Right lobe of liver (tissue), 6 donors: ENCODE measurements around the gene GPC6. TPM values are rescaled to one million over a fixed set of nuclear protein-coding genes. Genes with fewer than 3 reads are reported as not detected.

Source experiments
- ATAC-seq, 4 donors: fragments of 200-7000 bp; cut with Tn5 transposase; one replicate each; pipeline ENCODE4 v1.9.1; 2020; ENCODE audit warnings: mild to moderate bottlenecking in 4 of 4, moderate library complexity in 4 of 4
- DNase-seq, 3 donors: peaks; one replicate each; pipeline ENCODE4 v3.0.0-alpha.2; 2020
- H3K27ac ChIP-seq, 3 donors: fragments of 200-600 bp; one replicate each; pipeline ENCODE4 v1.8.0; 2022
- H3K27me3 ChIP-seq, 2 donors: fragments of 200-600 bp; one replicate each; pipeline ENCODE4 v1.8.0; 2022
- H3K36me3 ChIP-seq, 4 donors: fragments of 200-600 bp; sonication (generic) in 1 of 4; one replicate each; pipeline versions ENCODE4 v1.5.1 to v1.8.0; 2017 to 2022; ENCODE audit warnings: control low read depth in 1 of 4
- H3K4me1 ChIP-seq, 4 donors: fragments of 200-600 bp; sonication (generic) in 1 of 4; one replicate each; pipeline versions ENCODE4 v1.5.1 to v1.8.0; 2017 to 2022; ENCODE audit warnings: control low read depth in 1 of 4
- H3K4me3 ChIP-seq, 3 donors: fragments of 200-600 bp; one replicate each; pipeline ENCODE4 v1.8.0; 2022
- H3K9me3 ChIP-seq, 4 donors: fragments of 200-600 bp; sonication (generic) in 1 of 4; one replicate each; pipeline versions ENCODE4 v1.5.1 to v1.8.0; 2017 to 2022; ENCODE audit warnings: control low read depth in 1 of 4
- CTCF ChIP-seq, 4 donors: fragments of 200-600 bp in 3 of 4; fragments of 450-650 bp in 1 of 4; IDR thresholded peaks; one replicate each; pipeline versions ENCODE4 v1.5.1 to v1.8.0; 2016 to 2022; ENCODE audit warnings: antibody characterized with exemption in 4 of 4, mild to moderate bottlenecking in 2 of 4
- POLR2A ChIP-seq: fragments of 450-650 bp; IDR thresholded peaks from one replicate; pipeline ENCODE4 v1.6.1; 2017; ENCODE audit warnings: antibody characterized with exemption, mild to moderate bottlenecking
- WGBS: methylation state at CpG from one replicate; pipeline ENCODE4 v1.1.6; 2018; ENCODE audit warnings: low coverage, low lambda C conversion rate; ENCODE audit not compliant: insufficient coverage; ENCODE audit errors: missing lambda C conversion rate; 5-methylcytosine and 5-hydroxymethylcytosine counted together
- intact Hi-C, 2 donors: fragments of 100-400 bp; cut with DNase I; formaldehyde crosslinking; loops; one replicate each; pipeline versions ENCODE4 v1.11.2 to v1.14.1; 2022
- total RNA-seq, 6 experiments: library from RNA; depleted of rRNA in 2 of 6; stranded (reverse); fragments of >200 nt in 2 of 6; fragmentation: NEBNext Ultra II Directional in 3 of 6; extraction: Animal tissue kit (Norgen Biotek cat#: 25700) in 3 of 6; gene quantifications; one replicate each; pipeline versions ENCODE4 v1.1.0 to v1.2.4, GENCODE V29; 2016 to 2023
- donor health status: DM: no; HTN: yes; CAD: no.
- donor health status: DM: no; HTN: no; CAD: no.
- donor health status: DM: no; HTN: no; CAD: no.
- donor health status: DM: no; HTN: yes; CAD: no.
- donor health status: DM: no; HTN: yes; CAD: no.

GPC6 gene
- total RNA-seq, 6 experiments from 2014 or later, result 18.6 to 30.1 (median 20.2) TPM

DNA sequence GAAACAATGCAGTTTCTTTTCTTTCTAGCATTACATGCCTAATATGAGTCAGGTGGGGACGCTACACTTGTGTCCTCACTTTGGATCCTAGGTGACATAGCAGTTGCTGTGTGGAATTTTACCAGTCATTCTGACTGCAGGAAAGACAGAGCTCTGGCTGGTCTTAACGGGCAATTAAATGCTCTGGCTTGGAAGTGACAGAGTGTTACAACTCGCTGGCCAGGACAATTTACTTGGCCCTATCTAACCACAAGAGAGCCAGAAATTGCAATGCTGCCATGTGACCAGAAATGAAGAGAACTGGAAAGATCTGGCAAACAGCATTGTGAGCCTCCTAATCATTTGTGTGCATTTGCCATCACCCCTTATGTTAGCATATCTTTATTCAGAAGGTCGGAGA, 901.8 kb downstream of the GPC6 start:
- DNase-seq, result peak in 2 of 3 donors; percentile 15 to 79
- peak; percentile 88 to 96 (median 94) for ATAC-seq
- no peaks in the 10 kb centered on the region for H3K9me3 ChIP-seq
- H3K36me3 ChIP-seq, result no peaks in the 10 kb centered on the region
- intact Hi-C loops, result no loop called here
- H3K4me3 ChIP-seq, result no peak overlapping the region
- no peak for TF ChIP-seq CTCF (IDR thresholded peaks at IDR 0.05)
- TF ChIP-seq POLR2A, result no peak
- no peaks in the 10 kb centered on the region for H3K27me3 ChIP-seq
- peaks cover 0 to 20% (median 4%) of the 10 kb centered on the region in 4 donors for H3K4me1 ChIP-seq
- peak overlapping the region in 2 of 3 donors; percentile 5 to 59 for H3K27ac ChIP-seq
- 18% methylated on average over 4 of the region's 4 CpGs for WGBS

- Histone ChIP-seq H3K9me3 (no peaks in the 10 kb centered on the region), H3K27ac (no peak overlapping the region), H3K4me3 (no peak overlapping the region), H3K27me3 (no peaks in the 10 kb centered on the region), H3K36me3 (no peaks in the 10 kb centered on the region), H3K4me1 (peaks cover 0 to 13% (median 4%) of the 10 kb centered on the region in 4 donors)
- 55% methylated on average over 2 of the region's 2 CpGs for WGBS
- intact Hi-C loops, result no loop called here
- TF ChIP-seq CTCF (IDR thresholded peaks at IDR 0.05) (no peak), POLR2A (no peak)
- ATAC-seq, result no peak
- no peak for DNase-seq
Measured at GRCh38 chr13:94129490-94129894, 902.9 kb downstream of the GPC6 start.

DNA sequence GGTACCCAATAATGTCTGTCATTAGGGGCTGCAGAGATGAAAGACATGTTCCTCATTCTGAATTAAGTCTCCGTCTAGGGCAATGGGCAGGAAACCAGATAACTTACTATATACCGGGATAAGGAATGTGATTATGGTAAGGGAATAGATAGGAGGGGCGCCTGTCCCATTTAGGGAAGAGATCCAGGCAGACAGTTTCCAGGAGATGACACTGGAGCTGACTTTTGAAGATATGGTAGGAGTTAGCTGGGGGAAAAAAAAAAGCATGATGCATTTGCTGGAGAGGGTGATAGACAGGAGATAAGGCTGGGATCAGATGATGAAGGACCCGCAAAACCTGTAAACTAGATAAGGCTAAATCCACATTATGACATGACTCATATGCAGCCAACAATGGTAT, 912.2 kb downstream of the GPC6 start:
- no peaks in the 10 kb centered on the region for H3K36me3 ChIP-seq
- intact Hi-C loops, result no loop called here
- no peaks in the 10 kb centered on the region for H3K9me3 ChIP-seq
- ATAC-seq (no peak), DNase-seq (no peak)
- TF ChIP-seq CTCF (IDR thresholded peaks at IDR 0.05) (no peak), POLR2A (no peak)
- H3K4me1 ChIP-seq, result no peaks in the 10 kb centered on the region
- 90% methylated on average over 4 of the region's 4 CpGs for whole genome bisulfite sequencing
- no peak overlapping the region for H3K4me3 ChIP-seq
- no peaks in the 10 kb centered on the region for H3K27me3 ChIP-seq
- no peak overlapping the region for H3K27ac ChIP-seq

DNA sequence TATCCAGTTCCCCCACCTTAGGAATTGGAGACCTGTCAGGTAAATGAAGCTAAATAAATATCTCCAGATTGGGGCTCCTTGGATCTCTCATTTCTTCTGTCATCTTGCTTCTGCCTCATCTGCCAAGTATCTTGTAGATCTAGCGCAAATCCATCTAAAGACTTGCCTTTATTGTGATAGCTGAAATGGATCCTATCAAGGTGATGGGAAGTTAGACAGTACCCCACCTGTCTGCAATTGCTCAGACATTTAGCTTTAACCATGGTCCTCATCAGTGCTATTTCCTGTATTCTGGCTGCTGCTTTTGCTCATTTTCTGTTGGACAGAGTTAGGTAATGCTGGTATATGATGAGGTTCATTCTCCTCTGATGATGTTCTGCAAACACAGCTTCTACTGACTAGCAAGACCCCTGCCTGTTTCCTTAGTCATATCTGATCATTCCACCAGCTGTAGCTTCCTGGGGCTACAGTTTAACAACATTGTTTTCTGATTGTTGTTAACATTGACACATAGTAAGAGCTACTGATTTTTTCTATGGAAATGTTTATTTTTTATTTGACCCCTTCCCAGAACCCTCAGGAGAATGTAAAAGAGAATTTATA, 912.9 kb downstream of the GPC6 start:
- ATAC-seq (no peak), DNase-seq (no peak)
- WGBS, result 86% methylated on average over 1 of the region's 1 CpG
- intact Hi-C loops, result no loop called here
- Histone ChIP-seq H3K4me1 (no peaks in the 10 kb centered on the region), H3K27ac (no peak overlapping the region), H3K4me3 (no peak overlapping the region), H3K36me3 (no peaks in the 10 kb centered on the region), H3K27me3 (no peaks in the 10 kb centered on the region), H3K9me3 (no peaks in the 10 kb centered on the region)
- no peak for TF ChIP-seq CTCF (IDR thresholded peaks at IDR 0.05)

DNA sequence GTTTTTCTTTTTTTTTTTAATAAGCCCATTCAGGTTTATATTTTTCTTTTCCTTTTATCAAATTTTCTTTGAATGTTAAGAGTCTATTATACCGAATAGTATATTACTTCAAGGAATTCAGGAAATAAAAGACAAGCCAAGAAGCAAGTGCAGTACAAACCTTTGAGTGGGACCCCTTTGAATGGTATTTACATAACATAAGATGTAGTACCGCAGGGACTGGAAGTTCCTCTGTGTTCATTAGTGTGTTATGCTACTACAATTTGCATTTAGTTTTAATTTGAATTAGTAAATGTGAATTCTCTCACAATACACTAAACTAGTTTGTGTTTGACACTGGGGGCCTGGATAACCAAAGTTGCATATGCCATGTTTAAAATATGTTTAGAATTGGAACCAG, 913.4 kb downstream of the GPC6 start:
- Histone ChIP-seq H3K4me3 (no peak overlapping the region), H3K36me3 (no peaks in the 10 kb centered on the region), H3K27me3 (no peaks in the 10 kb centered on the region), H3K4me1 (no peaks in the 10 kb centered on the region), H3K27ac (no peak overlapping the region), H3K9me3 (no peaks in the 10 kb centered on the region)
- ATAC-seq, result no peak
- intact Hi-C loops, result no loop called here
- TF ChIP-seq CTCF (IDR thresholded peaks at IDR 0.05) (no peak), POLR2A (no peak)
- 72% methylated on average over 2 of the region's 2 CpGs for WGBS
- DNase-seq, result no peak
